Colon (tissue), 2 donors: ENCODE results near the gene HNF1A.
"Not testable (repeated sequence)": the region's sequence is repeated elsewhere in the genome, so short reads cannot be mapped to it uniquely, and the experiment has no call there.

ENCODE experiments used
- FAIRE-seq: peaks from 2 replicates; lab custom pipeline; 2012; peaks lifted over from hg19 to GRCh38; lab: Jason Lieb, UNC
- donor health status: control.
- donor health status: control.

Gene HNF1A, protein sequence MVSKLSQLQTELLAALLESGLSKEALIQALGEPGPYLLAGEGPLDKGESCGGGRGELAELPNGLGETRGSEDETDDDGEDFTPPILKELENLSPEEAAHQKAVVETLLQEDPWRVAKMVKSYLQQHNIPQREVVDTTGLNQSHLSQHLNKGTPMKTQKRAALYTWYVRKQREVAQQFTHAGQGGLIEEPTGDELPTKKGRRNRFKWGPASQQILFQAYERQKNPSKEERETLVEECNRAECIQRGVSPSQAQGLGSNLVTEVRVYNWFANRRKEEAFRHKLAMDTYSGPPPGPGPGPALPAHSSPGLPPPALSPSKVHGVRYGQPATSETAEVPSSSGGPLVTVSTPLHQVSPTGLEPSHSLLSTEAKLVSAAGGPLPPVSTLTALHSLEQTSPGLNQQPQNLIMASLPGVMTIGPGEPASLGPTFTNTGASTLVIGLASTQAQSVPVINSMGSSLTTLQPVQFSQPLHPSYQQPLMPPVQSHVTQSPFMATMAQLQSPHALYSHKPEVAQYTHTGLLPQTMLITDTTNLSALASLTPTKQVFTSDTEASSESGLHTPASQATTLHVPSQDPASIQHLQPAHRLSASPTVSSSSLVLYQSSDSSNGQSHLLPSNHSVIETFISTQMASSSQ

DNA sequence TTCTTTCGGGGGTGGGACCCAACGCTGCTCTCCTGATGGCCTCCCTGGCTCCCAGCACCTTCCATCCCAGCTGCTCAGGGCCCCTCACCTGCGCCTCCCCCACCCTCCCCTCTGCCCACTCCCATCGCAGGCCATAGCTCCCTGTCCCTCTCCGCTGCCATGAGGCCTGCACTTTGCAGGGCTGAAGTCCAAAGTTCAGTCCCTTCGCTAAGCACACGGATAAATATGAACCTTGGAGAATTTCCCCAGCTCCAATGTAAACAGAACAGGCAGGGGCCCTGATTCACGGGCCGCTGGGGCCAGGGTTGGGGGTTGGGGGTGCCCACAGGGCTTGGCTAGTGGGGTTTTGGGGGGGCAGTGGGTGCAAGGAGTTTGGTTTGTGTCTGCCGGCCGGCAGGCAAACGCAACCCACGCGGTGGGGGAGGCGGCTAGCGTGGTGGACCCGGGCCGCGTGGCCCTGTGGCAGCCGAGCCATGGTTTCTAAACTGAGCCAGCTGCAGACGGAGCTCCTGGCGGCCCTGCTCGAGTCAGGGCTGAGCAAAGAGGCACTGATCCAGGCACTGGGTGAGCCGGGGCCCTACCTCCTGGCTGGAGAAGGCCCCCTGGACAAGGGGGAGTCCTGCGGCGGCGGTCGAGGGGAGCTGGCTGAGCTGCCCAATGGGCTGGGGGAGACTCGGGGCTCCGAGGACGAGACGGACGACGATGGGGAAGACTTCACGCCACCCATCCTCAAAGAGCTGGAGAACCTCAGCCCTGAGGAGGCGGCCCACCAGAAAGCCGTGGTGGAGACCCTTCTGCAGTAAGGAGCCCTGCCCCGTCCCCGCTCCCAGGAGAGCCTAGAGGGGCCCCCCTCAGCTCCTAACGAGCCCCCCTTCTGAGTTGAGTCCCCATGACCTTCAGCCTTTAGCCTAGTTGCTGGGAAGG lies at the start of gene HNF1A:
HNF1A (plus strand) TSS at position 248 of the 924 bp plus-strand sequence; CDS start at position 474, 226 bp downstream.
- FAIRE-seq = no peak

DNA sequence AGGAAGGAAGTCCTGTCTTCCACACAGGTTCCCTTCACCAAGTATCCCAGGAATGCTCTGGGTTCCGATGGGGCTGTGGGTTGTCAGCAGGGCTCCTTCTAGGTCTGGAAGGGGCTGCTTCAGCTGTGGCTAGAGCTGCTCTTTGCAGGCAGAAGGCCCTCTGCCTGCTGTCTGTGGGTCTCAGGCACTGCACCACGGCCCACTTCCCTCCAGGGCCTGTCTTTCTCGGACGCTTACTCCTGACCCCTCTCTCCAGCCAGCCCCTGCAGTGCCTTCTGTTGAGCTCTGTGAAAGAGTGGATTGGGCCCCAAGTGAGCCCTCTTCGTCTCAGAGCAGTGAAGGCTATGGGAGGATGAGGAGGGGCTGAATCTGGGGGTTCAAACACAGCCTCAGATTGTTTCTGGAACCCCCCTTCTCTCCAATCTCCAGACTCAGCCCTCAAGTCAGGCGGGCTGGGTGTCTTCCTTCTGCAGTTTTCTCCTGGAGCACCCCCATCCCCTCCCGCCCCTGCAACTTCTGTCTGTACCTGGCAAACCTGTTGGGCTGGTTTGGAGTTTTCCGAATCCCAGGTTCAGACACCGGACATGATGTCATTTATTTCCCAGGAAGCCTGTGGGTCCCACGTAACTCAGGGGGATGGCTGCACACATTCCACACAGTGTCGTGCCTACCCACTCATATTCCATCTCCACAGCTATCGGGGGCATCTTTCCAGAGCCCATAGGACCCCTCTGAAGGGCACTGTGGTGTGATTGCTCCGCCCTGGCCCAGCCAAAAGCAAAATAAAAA lies 49.3 kb upstream of the HNF1A start:
- no peak for FAIRE-seq

DNA sequence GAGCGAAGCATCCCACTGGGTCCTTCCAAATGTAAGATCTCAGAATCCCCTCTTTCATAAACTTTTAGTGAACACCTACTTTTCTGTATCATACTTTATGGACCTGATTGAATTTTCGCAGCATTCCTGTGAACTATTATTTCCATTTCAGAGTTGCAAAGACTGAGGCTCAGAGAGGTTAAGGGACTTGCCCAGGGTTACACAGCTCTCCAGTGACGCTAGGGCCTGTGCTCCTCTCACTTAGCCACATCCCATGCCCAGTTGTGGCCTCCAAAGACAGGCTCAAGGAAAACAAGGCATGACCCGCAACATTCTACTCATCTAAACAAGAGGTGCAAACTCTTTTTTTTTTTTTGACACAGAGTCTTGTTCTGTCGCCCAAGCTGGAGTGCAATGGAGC lies 48.3 kb upstream of the HNF1A start:
- no peak for FAIRE-seq

DNA sequence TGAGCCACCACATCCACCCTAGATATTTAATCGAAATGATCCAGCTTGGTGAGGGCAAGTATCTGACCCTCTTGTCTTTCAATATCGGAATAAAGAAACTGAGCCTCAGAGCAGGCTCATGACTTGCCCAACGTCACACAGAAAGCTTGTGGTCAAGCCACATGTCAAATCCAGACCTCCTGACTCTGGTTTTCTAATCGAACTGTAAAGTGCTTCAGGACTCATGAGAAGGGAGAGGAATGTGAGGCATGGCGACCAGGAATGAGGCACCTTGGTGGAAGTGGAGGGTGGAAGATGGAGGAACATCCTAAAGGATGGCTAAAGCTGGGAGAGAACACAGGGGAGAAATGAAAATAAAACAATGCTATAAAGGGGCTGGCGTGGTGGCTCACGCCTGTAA lies 46.3 kb upstream of the HNF1A start:
- no peak for FAIRE-seq

DNA sequence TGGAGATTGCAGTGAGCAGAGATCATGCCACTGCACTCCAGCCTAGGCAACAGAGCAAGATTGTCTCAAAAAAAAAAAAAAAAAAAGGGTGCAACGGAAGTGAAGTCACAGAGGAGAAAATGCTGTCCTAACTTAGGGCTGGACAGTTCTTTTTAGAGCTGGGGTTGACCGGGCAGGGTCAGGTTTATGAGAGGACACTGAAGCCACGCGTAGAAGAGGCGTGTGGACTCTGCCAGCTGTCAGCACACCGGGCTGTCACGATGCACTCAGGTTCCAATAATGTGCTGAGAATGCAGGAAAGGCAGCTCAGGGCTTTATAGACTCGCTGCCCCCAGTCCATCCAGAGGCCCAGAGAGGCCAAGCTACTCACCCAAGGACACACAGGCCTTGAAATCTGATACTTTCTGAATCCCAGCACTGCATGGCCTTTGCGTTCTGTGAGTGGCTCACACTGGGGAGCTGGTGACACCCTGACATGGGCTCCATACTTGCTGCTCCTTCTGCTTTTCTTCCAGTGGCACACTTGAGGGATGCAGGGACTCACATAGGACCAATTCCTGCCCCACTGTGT lies 45.3 kb upstream of the HNF1A start:
- no peak for FAIRE-seq

DNA sequence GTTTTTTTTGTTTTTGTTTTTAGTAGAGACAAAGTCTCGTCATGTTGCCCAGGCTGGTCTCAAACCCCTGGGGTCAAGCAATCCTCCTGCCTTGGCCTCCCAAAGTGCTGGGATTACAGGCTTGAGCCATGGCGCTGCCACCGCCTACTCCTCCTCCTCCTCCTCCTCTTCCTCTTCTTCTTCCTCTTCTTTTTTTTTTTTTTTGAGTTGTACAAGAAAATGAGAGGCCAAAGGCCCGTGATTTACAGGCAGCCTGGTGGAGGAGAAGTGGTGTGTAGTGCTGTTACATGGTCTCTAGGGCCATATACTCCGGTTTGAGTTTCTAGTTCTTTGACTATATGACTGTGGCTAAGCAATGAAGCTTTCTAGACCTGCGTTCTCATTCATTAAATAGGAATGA lies 44.6 kb upstream of the HNF1A start:
- FAIRE-seq = no peak

DNA sequence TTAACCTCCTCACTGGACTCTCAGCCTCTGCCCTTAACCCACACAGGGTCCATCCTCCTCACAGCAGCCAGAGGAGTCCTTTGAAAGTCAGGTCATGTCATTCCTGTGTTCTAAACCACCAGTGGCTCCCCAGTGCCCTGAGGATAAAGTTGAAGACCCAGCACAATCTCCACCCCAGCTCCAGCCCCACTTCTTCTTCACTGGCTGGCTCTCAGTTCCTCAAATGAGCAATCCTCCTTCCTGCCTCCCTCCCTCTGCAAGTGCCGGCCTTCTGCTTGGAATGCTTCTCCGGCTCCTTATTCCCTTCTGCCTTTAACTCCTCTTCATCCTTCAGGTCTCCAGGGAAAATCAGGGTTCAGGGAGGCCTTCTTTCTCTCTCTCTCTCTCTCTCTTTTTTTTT lies 42.1 kb upstream of the HNF1A start:
- no peak for FAIRE-seq

DNA sequence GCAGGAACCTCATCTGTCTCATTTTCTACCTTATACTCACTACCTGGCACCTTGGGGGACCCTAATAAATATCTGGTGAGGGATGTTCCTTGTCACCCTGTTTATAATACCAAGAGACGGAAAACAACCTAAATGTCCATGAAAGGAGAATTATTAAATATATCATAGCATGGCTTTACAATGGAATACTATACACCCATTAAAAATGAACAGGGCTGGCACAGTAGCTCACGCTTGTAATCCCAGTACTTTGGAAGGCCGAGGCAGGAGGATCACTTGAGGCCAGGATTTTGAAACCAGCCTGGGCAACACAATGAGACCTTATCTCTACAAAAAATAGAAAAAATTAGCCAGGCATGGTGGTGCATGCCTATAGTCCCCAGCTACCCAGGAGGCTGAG lies 39.8 kb upstream of the HNF1A start:
- FAIRE-seq = no peak

DNA sequence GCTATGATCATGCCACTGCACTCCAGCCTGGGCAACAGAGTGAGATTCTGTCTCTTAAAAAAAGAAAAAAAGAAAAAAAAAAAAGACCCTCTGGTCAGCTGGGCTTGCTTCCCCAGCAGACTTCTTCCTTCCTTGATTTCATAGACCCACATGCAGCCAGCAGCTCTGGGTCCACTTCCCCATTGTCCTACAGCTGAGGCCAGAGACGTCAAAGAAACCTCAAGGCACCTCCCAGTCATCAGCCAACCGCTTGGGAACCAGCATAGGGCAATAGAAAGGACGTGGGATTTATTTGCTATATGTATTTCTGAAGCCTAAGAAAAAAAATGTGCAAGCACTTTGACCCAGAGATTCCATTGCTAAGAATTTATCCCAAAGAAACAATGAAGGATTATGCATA lies 38.8 kb upstream of the HNF1A start:
- FAIRE-seq = no peak

DNA sequence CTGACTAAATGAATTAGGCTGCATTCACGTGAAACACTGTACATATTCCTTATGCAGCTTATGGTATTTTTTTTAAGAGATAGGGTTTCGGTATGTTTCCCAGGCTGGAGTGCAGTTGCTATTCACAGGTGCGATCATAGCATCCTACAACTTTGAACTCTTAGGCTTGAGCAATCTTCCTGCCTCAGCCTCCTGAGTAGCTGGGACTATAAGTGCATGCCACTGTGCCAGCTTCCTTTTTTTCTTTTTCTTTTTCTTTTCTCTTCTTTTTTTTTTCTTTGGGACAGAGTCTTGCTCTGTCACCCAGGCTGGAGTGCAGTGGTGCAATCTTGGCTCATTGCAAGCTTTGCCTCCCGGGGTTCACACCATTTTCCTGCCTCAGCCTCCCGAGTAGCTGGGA lies 38.3 kb upstream of the HNF1A start:
- no peak for FAIRE-seq

DNA sequence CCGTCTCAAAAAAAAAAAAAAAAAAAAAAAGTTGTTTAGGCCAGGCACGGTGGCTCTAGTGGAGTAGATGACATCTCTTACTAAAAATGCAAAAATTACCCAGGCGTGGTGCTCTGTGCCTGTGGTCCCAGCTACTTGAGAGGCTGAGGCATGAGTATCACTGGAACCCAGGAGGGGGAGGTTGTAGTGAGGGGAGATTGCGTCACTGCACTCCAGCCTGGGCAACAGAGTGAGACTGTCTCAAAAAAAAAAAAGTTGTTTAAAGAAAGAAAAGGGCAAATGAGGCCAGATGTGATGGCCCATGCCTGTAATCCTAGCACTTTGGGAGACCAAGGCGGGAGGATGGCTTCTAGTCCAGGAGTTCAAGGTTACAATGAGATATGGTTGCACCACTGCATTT lies 37.5 kb upstream of the HNF1A start:
- no peak for FAIRE-seq

DNA sequence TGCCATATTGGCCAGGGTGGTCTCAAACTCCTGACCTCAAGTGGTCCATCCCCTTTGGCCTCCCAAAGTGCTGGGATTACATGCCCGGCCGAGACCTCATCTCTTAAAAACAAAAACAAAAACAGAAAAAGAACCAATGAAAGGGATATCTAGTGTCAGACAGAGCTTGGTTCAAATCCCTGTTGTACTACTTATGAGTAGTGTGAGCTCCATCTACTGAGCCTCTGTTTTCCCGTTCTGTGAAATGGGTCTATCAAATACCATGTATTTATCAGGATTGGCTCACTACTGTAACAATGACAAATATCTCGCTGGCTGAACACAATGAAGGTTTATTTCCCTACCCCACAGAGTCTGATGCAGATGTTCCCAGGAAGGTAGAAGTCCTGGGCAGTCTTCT lies 36.9 kb upstream of the HNF1A start:
- FAIRE-seq = no peak

DNA sequence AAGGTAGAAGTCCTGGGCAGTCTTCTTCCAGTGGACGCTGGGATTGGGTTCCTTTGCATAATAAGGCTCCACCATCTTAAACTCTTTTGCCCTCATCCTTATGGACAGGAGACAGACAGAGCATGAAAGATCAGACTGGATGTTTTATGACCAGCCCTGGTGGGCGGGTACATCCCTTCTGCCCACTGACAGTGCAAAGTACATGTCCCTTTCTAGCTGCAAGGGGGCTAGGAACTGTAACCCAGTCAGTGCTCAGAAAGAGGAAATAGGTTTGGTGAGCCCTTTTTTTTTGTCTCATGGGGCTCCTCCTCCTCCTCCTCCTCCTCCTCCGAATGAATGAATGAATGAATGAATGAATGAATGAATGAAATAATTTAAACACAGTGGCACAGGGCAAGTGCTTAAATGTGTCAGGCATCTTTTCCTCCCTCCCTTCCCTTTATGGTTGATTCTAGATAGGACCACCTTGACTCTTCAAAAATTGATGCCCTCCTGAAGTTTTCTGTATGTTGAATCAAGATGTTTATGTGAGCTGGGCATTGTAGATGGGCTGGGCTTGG lies 36.4 kb upstream of the HNF1A start:
- FAIRE-seq = no peak

DNA sequence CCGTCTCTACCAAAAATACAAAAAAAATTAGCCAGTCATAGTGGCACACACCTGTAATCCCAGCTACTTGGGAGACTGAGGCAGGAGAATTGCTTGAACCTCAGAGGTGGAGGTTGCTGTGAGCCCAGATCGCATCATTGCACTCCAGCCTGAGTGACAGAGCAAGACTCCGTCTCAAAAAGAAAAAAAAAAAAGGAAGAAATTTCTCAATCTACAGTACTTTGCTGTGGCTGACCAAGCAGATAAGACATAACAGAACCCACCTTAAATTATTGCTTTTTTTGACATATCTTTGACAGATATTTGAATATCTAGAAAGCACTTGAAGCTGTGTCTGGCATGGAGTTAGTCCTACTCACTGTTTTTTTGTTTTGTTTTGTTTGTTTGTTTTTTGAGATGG lies 34.9 kb upstream of the HNF1A start:
- FAIRE-seq = no peak

DNA sequence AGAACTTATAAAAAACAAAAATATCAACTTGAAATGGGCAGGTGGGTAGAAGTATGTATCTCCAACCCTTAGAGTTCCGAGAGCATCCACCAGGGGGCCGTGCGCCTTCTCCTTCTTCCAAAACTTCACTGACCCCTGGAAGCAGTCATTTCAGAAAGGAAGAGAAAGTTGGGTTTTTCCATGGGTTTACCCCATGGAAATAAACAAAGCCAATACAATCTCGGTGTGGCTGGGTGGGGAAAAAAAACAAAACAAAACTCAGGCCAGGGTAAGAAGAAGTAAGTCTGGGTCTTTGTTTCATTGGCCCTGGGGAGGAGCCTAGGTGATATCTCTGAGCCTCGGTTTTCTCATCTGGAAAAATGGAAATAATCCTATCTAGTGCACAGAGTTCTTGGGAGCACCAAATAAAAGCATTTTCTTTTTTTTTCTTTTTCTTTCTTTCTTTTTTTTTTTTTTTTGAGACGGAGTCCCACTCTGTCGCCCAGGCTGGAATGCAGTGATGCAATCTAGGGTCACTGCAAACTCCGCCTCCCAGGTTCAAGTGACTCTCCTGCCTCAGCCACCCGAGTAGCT lies 33.6 kb upstream of the HNF1A start:
- FAIRE-seq = no peak

DNA sequence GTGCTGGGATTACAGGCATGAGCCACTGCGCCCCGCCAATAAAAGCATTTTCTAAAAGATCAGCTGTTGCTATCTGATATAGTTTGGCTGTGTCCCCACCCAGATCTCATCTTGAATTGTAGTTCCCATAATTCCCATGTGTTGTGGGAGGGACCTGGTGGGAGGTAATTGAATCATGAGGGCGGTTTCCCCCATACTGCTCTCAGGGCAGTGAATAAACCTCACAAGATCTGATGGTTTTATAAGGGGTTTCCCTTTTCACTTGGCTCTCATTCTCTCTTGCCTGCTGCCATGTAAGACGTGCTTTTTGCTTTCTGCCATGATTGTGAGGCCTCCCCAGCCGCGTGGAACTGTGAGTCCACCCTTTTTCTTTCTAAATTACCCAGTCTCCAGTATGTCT lies 32.8 kb upstream of the HNF1A start:
- not testable (repeated sequence) for FAIRE-seq

DNA sequence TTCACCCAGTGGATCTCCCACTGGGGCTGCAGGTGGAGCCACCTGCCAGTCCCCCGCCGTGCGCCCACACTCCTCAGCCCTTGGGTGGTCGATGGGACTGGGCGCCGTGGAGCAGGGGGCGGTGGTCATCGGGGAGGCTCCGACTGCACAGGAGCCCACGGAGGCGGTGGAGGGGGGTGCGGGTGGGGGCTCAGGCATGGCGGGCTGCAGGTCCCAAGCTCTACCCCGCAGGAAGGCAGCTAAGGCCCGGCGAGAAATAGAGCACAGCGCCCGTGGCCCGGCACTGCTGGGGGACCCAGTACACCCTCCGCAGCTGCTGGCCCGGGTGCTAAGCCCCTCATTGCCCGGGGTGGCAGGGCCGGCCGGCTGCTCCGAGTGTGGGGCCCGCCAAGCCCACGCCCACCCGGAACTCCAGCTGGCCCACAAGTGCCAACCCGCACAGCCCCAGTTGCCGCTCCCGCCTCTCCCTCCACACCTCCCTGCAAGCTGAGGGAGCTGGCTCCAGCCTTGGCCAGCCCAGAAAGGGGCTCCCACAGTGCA lies 28.0 kb upstream of the HNF1A start:
- FAIRE-seq = not testable (repeated sequence)

DNA sequence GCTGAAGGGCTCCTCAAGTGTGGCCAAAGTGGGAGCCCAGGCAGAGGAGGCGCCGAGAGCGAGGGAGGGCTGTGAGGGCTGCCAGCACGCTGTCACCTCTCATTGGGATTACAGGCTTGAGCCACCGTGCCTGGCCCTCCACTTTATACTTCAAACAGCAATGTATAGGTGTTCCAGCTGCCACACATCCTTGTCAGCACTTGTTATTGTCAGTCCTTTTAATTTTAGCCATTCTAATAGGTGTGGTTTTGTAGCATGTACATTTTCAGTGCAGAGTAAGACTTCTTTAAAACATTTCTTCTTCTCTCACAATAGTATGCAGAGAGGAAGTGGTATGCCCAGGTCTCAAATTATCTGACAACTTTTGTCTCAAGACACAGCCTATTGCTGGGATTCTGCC lies 27.5 kb upstream of the HNF1A start:
- FAIRE-seq = no peak

DNA sequence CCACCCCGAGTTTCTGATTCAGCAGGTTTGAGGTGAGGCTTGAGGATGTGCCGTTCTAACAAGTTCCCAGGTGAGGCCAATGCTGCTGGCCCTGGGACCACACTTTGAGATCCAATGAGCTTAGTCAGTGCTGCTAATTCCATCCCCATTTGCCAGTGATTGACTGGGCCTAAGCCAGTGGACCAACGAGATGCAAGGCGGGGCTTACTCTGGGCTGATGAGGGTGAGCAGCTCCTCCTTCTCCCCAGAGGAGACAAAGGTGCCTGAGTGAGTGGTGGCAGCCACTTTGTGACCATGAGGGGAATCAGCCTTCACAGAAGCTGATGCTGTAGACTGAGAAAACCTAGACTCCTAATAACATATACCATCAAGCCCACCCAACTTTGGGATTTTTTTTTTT lies 23.1 kb upstream of the HNF1A start:
- FAIRE-seq = no peak

DNA sequence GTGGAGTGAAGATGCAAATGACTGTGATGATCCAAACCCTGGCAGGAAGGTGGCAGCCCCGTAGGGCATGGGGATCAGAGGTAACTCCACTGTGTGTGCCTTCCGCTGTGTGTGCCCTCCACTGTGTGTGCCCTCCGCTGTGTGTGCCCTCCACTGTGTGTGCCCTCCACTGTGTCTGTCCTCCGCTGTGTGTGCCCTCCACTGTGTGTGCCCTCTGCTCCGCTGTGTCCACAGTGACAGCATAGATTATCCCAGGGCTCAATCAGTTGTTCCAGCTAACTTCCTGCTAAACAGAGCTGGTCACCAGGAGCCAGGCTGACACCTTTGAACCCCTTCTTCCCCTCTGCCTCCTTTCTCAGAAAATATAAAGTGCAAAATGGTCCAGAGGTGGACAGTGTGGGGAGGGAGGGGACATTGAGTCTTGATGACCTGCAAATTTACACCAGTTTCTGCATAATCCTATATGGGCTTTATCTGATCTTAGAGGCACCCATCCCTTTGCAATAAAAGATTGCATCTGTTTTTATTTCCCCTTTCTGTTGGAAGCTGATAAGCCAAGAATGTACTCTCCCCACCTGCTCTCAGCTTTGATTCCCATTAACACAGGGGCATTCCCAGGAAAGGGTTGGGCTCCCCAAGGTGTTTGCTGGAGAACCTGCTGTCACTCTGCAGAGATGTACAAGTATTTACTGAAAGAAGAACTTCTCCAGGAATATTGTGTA lies 21.6 kb upstream of the HNF1A start:
- no peak for FAIRE-seq
